Measurements from ENCODE around the gene RHBDF2.

RHBDF2 gene

GRCh38 chr17:76452660-76453430, 48.4 kb downstream of the RHBDF2 start, which contains the start of gene UBE2O:
TSS of gene UBE2O (minus strand) at chr17:76453152. CDS start at chr17:76453141, 11 bp downstream.
- peak; percentile 92 to 95 for DNase-seq

DNA sequence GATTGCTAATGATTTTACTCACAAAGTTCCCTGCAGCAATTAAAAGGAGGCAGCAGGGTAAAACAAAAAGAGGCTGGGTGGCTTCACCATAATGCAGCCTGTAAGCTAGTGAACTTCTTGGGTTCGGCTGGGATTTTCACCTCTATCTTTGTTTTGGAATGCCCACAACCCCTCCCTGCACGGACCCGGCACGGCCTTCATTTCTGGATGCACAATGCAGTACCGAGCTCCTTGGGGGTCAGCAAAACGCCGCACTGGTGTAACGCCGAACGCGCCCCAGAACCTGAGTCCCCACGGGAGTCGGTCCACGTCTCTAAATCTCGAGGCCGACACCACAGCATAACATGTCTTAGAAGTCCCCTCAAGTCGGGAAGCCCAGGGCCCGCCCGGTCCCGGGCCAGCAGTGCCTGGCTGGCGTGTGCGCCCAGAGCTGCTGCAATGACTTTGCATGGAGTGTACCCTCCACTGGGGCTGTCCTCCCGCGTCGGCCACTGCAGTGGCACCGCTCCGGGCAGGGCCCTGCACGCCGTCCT, 49.0 kb downstream of the RHBDF2 start:
- no peak for DNase-seq

DNA sequence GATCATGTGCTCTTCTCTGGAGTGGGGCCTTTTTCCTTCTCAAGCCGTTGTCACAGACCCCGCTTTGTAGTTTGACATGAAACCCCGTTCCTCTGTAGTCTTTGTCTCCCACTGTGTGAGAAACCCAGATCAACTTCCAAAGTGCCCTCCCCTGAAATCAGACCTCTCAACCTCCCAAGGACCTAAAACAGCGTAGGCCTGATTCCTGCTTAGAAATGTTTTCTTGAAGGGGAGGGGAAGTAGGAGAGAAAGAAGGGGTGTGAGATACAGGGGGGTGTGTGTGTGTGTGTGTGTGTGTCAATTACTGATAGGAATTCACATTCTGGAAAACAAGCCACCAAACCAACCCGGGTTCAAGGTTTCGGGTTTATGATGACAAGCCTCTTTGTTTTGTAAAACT, 49.7 kb downstream of the RHBDF2 start:
- DNase-seq: no peak

GRCh38 chr17:76449126-76449525, 52.1 kb downstream of the RHBDF2 start:
- no peak for DNase-seq

- DNase-seq: no peak
These were observed 53.1 kb downstream of the RHBDF2 start for GRCh38 chr17:76447931-76448652.

DNA sequence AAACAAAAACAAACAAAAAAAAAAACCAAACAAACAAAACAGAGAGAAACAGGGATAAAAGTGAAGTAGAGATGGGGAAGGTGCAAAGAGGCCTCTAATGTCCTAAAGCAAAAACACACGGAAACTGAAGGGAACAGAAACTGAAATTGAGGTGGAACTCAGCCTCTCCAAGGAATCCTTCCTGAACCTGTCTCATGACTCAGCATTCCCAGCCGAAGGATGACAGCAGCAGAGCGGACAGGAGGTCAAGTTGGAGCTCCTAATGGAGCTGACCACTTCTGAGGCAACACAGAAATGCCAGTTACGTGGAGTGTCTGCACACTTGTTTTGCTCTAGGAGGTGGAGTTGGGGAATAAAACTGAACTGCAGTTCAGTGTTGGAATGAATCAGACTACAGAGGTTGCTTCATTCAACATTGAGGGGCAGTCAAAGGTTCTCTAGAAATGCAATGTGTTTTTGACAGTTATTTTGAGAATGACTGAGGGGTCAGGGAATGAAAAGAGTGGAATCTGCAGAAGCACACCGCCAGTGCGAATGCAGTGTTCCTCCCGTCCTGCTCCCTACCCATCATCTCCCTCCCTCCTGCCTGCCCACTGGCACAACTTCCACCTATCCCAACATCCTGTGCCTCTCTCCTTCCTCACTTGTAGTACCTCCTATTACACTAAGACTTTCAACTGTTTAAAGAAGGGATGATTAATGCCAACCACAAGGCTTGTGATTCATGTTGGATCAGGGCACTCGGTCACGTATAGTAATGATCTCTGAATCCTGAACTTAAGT, 54.6 kb downstream of the RHBDF2 start:
- DNase-seq: no peak

DNA sequence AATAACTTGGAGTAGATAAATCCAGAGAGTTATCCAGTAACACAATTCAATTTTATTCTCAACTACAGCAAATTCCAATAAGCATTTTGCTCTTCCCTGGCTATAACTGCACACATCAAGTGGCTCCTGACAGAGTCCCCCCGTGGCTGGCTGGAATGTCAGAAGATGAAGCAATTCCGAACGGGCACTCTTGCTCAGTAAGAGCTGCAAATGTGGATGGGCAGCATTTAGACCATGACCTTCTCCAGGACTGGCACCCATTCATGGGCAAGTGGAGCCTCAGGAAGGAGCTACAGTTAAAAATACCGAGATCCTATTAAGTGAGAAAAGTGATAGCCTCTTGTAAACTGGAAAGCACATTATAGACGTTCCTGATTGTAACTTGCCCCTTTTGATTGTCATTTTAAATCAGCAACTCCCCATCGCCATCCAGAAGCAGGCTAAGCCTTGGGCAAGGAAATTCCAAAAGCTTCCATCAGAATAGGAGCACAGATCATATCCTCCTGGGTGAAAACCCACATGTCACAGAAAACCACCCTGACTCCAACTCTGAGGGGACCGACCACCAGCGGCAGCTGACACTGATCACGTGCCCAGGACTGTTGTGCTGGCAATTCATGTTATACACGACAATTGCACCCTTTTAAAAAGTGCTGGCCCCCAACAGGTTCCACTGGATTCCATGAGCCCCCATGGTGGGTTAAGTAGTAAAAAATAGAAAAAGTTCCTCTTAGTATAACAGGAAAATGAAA, 55.4 kb downstream of the RHBDF2 start:
- no peak for DNase-seq

DNA sequence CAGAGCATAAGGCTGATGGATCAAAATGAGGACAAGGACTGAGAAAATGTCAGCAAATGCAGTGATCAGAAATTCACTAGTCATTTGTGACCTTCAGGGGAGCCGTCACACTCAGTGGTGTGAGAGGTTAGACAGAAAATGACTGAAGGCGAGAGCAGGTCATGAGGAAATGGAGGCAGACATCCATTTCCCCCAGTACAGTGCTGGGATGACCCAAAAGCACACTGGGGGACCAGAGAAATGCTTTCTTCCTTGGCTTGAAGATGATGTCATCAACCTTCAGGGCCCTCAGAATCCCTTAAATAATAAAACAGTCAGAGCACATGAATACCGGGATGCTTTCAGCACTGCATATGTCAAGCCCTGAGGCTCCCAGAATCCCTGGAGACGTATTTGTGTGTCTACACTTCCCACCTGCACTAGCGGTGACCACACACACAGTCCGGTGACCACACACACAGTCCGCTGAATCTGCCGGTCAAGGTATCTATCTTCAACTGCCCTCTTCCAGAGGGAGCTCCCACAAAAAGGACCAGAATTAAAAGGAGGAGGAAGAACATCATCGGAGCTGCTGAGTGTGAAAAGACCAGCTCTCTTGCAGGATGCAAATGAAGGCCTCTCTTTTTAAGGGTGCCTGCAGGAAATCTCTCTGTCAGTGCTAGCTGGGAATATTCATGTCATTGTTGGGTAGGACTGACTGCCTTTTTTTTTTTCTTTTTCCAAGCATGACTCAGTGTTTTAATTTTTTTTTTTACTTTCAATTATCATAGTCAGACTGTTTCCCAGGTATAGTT, 56.5 kb downstream of the RHBDF2 start:
- no peak for DNase-seq

GRCh38 chr17:76442341-76443338, 58.6 kb downstream of the RHBDF2 start:
- no peak for DNase-seq

DNA sequence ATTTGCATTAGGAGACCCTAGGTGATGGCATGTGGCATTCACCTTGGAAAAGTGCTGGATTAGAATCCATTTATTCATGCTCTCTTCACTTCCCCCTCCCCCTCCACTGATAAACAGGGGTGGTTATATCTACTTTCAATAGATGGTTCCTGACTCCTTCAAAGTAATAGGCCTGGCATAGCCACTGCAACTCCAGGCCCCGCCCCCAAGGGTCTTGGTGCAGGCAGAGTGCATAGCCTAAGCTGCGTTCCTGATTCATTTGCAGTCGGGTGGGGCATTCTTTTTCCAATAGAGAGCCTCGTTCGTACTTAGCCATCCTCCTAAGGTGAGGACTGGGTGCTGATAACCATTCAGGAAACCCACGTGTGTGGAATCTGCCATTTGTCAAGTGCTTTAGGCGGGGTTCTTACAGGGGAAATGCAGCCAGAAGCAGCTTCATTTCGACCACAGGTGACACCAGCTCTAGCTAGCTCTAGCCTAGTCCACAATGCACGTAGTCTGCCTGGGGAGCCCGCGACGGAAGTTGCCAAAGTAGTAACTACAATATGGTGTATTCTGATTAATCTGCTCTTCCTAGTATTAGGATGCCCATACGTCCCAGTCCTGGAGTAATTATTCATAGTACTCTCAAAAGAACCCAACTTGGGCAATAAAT, 59.4 kb downstream of the RHBDF2 start:
- no peak for DNase-seq

DNA sequence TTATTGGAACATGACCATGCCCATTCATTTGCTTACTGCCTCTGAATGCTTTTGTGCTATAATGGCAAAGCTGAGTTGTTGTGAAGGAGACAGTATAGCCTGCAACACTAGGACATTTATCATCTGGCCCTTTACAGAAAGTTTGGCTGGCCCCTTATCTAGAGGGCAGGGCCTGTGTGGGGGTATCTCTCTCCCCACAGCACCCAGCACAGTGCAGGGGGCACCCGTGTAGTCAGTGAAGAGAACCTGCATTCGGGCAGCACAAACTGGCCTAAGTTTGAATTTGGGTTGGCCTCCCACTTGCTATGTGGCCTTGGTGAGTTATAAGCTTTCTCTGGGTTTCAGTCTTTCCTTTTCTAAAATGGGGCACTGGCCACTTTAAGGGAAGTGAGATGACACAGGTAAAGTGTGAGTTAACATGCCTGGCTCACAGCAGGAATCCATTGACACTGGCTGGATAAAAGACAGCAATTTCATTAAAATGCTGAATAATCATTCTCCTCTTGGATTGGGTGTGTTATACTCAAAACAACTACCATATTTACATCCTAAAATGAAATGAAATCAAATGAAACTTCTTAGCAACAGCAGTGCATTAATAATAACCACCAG, 60.4 kb downstream of the RHBDF2 start:
- DNase-seq: no peak

DNA sequence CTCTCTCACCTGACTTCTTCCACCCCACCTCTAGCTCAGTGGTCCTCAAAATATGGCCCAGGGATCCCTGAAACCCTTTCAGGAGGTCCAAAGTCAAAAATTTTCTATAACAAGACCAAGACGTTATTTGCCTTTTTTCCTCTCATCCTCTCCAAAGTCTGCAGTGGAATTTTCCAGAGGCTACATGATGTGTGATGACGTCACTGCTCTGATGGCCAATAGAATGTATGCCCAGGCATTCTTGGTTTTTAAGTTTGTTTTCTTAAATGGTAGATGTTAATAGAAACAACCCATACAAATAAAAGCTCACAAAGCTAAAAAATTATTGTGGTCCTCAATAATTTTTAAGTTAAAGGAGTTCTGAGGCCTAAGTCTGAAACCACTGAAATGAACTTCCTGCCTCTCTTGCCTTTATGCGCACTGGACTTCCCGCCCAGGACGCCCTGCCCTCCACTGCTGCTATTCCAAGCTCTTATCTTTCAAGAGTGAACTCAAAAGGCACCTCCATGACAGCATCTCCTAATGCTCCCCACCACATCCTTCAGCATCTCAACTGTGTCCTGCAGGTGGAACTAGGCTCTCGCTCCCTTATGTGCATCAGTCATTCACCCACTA, 61.8 kb downstream of the RHBDF2 start:
- no peak for DNase-seq

DNA sequence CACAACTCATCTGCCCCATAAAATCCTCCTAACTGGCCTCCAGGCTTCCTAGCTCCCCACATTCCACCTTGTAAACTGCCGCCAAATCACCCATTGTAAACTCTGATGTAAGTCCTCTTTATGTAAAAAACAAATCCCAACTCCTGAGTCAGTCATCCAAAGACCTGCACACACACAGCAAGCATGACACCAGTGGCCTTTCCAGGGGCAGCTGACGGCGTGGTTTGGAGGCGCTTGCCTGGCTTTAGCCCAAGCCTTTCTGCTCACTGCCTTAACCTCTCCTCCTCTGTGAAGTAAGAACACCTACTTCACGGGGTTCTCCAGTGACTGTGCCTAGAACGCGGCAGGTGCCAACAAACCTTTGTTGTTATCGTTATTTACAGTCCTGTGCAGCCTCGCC, 62.3 kb downstream of the RHBDF2 start:
- DNase-seq: no peak

DNA sequence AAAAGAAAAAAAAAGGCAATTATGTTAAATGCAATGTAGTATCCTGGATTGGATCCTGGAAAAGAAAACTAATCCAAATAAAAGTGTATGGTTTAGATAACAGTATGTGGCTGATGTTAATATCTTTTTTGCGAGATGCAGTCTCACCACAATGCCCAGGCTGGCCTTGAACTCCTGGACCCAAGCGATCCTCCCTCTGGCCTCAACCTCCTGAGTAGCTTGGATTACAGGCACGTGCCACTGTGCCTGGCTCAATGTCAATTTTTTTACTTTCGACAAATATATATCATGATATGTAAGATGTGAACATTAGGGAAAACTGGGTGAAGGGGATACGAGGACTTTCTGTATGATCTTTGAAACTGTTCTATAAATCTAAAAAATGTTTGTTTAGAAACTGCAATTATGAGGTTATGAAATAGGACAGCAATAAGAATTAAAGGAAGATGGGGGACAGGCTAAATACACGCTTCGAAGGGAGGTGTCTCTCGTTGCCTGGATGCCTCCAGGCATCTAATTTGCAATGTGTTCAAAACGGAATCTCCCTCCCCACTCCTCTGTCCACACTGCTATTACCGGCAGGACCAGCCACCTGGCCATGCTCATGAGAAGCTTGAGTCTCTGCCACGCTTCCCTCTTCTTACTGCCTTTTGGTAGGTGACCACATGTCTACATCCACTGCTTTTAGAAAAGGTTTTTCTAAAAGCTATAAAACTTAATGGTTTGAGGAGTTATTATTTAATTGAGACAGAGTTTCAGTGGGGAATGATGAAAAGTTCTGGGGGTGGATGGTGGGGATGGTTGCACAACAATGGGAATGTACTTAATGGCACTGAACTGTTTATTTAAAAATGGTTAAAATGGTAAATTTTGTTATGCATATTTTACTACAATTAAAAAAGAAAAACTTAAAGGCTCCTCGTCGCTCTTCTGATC, 63.5 kb downstream of the RHBDF2 start:
- DNase-seq: no peak

DNA sequence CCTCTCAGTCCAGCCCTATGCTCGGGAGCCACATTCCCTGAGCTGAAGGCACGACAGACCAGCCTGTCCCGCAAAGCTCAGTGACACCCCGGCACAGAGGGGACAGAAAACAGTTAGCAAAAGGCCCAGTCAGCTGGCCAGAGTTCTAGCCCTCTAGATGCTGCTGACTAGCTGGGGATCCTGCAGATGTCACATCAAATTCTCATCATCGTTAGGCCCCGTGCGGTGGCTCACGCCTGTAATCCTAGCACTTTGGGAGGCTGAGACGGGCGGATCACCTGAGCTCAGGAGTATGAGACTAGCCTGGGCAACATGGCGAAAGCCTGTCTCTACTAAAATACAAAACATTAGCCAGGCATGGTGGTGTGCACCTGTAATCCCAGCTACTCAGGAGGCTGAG, 65.5 kb downstream of the RHBDF2 start:
- no peak for DNase-seq

- no peak for DNase-seq
These were observed 66.4 kb downstream of the RHBDF2 start for GRCh38 chr17:76434870-76435269.

GRCh38 chr17:76433693-76434092, 67.5 kb downstream of the RHBDF2 start:
- DNase-seq: no peak
